Fibroblast of upper back skin (primary cell): ENCODE measurements around the gene MRAP.
"Not testable (repeated sequence)": the region's sequence is repeated elsewhere in the genome, so short reads cannot be mapped to it uniquely, and the experiment has no call there.

ENCODE experiments used
- DNase-seq: peaks from one replicate; pipeline ENCODE4 v3.0.0-alpha.2; 2013

MRAP gene

GRCh38 chr21:32298658-32299081 lies at the start of gene MRAP:
MRAP (plus strand) TSS chr21:32298855; CDS start chr21:32298972, 117 bp downstream.
- DNase-seq: no peak

- DNase-seq: no peak
Measured at GRCh38 chr21:32249511-32250280, 49.0 kb upstream of the MRAP start.

- DNase-seq: no peak
Measured at GRCh38 chr21:32252136-32252535, 46.5 kb upstream of the MRAP start.

- peak; percentile 84 for DNase-seq
Measured at GRCh38 chr21:32253215-32253641, 45.4 kb upstream of the MRAP start.

GRCh38 chr21:32256251-32256650 lies 42.4 kb upstream of the MRAP start:
- no peak for DNase-seq

- peak; percentile 88 for DNase-seq
Measured at GRCh38 chr21:32256873-32257620, 41.6 kb upstream of the MRAP start.

GRCh38 chr21:32257962-32258785 lies 40.5 kb upstream of the MRAP start:
- peak; percentile 83 for DNase-seq

- not testable (repeated sequence) for DNase-seq
Measured at GRCh38 chr21:32258786-32259048, 39.9 kb upstream of the MRAP start.

GRCh38 chr21:32260130-32260529 lies 38.5 kb upstream of the MRAP start:
- no peak for DNase-seq

GRCh38 chr21:32261929-32262328 lies 36.7 kb upstream of the MRAP start:
- DNase-seq: no peak

GRCh38 chr21:32265321-32265720 lies 33.3 kb upstream of the MRAP start:
- not testable (repeated sequence) for DNase-seq

GRCh38 chr21:32270748-32271147 lies 27.9 kb upstream of the MRAP start:
- DNase-seq: no peak

- no peak for DNase-seq
Measured at GRCh38 chr21:32276671-32277070, 22.0 kb upstream of the MRAP start.

- DNase-seq: no peak
Measured at GRCh38 chr21:32278103-32278502, 20.6 kb upstream of the MRAP start.

- peak; percentile 94 for DNase-seq
Measured at GRCh38 chr21:32278518-32279376, 19.9 kb upstream of the MRAP start, which contains the start of gene MIS18A. MIS18A (minus strand) TSS chr21:32279049; CDS start chr21:32279014, 35 bp downstream.

GRCh38 chr21:32279377-32279680 lies 19.3 kb upstream of the MRAP start:
- DNase-seq: no peak

GRCh38 chr21:32281531-32281930 lies 17.1 kb upstream of the MRAP start:
- peak; percentile 6 for DNase-seq

GRCh38 chr21:32282992-32283391 lies 15.7 kb upstream of the MRAP start:
- DNase-seq: no peak

- no peak for DNase-seq
Measured at GRCh38 chr21:32285476-32285875, 13.2 kb upstream of the MRAP start.

GRCh38 chr21:32297449-32297848 lies 1.2 kb upstream of the MRAP start:
- no peak for DNase-seq

GRCh38 chr21:32298148-32298559 lies 501 bp upstream of the MRAP start:
- DNase-seq: no peak

- DNase-seq: no peak
Measured at GRCh38 chr21:32299695-32300094, 1.0 kb downstream of the MRAP start.
